GM12891 (cell line): ENCODE measurements around the gene CDH23.

ENCODE experiments used
- POLR2AphosphoS5 ChIP-seq: IDR thresholded peaks from 2 replicates; pipeline ENCODE4 v1.6.1; 2011; ENCODE audit warnings: low read depth, low read length, control low read depth
- SPI1 ChIP-seq: IDR thresholded peaks from 2 replicates; pipeline ENCODE4 v1.6.1; 2011; ENCODE audit warnings: low read depth, low read length, control low read depth
- TAF1 ChIP-seq: IDR thresholded peaks from 2 replicates; pipeline ENCODE4 v1.6.1; 2011; ENCODE audit warnings: low read depth, low read length, control low read depth

DNA sequence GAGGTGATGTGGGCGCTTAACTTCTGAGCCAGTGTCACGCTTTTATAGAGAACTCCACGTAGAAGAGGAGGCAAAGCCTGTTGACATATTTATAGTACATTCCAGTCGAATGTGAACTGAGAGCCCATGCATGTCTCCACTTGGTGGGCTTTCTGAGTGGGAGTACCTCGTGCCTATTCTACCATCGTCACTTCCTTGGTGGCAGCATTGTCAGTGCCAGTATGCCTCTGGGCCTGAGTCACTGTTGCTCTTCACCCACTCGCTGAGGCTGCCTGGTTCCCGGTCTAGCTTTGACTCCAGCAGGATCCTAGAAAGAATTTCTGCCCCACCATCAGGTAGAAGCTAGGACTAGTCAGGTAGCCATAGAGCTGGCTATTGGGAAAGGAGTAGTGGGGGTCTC lies 30.0 kb upstream of the CDH23 start:
- no peak for TF ChIP-seq SPI1
- TF ChIP-seq POLR2AphosphoS5, result no peak
- TF ChIP-seq TAF1, result no peak
